Measurements from ENCODE around the gene CAB39. TPM values are rescaled to one million over a fixed set of nuclear protein-coding genes. Genes with fewer than 3 reads are reported as not detected.

CAB39 gene
- total and polyA plus RNA-seq, 11 donors: 28.6 to 99.2 (median 84.2) TPM

GRCh38 chr2:230809677-230810251, 97.1 kb downstream of the CAB39 start:
- peaks cover 0 to 75% (median 45%) of the 10 kb centered on the region in 9 donors for H3K36me3 ChIP-seq
- no peak overlapping the region for H3K4me3 ChIP-seq
- intact Hi-C loops (cut with DNase I): no loop called here
- H3K4me1 ChIP-seq: peaks cover 0 to 11% (median 0%) of the 10 kb centered on the region in 12 donors
- DNase-seq: no peak
- H3K27ac ChIP-seq: no peak overlapping the region
- ATAC-seq: no peak
- no peaks in the 10 kb centered on the region for H3K27me3 ChIP-seq
- WGBS, 4 donors: 85 to 89% (median 87%) methylated on average over 8 of the region's 8 CpGs
- TF ChIP-seq CTCF (IDR thresholded peaks at IDR 0.05) (no peak), POLR2A (IDR thresholded peaks at IDR 0.05) (no peak)
- H3K9me3 ChIP-seq: no peaks in the 10 kb centered on the region

GRCh38 chr2:230811508-230811907, 98.9 kb downstream of the CAB39 start:
- intact Hi-C loops (cut with DNase I): no loop called here
- Histone ChIP-seq H3K4me1 (peaks cover 0 to under 1% (median 0%) of the 10 kb centered on the region in 12 donors), H3K4me3 (no peak overlapping the region), H3K27ac (no peak overlapping the region), H3K9me3 (no peaks in the 10 kb centered on the region), H3K36me3 (peaks cover 0 to 87% (median 58%) of the 10 kb centered on the region in 9 donors), H3K27me3 (no peaks in the 10 kb centered on the region)
- 40 to 50% (median 42%) methylated on average over 3 of the region's 3 CpGs for WGBS, 4 donors
- TF ChIP-seq CTCF (IDR thresholded peaks at IDR 0.05): no peak
- DNase-seq: no peak
- ATAC-seq: no peak

GRCh38 chr2:230812033-230812432, 99.4 kb downstream of the CAB39 start:
- 95 to 97% (median 97%) methylated on average over 6 of the region's 6 CpGs for WGBS, 4 donors
- intact Hi-C loops (cut with DNase I): no loop called here
- ATAC-seq: no peak

GRCh38 chr2:230814616-230815015, 102.0 kb downstream of the CAB39 start:
- WGBS, 4 donors: 79 to 93% (median 84%) methylated on average over 2 of the region's 2 CpGs
- DNase-seq (no peak), ATAC-seq (no peak)
- TF ChIP-seq POLR2A (IDR thresholded peaks at IDR 0.05) (no peak), CTCF (IDR thresholded peaks at IDR 0.05) (peak in 8 of 12 donors; percentile 12 to 42 (median 28))
- intact Hi-C loops (cut with DNase I): no loop called here
- H3K27me3 ChIP-seq: no peaks in the 10 kb centered on the region
- H3K4me1 ChIP-seq: no peaks in the 10 kb centered on the region
- H3K36me3 ChIP-seq: peaks cover 0 to 100% (median 86%) of the 10 kb centered on the region in 9 donors
- no peak overlapping the region for H3K4me3 ChIP-seq
- no peaks in the 10 kb centered on the region for H3K9me3 ChIP-seq
- no peak overlapping the region for H3K27ac ChIP-seq

More at GRCh38 chr2:230812033-230812432, 99.4 kb downstream of the CAB39 start:
- H3K4me1 ChIP-seq: no peaks in the 10 kb centered on the region
- H3K4me3 ChIP-seq: no peak overlapping the region
- DNase-seq: no peak
- no peaks in the 10 kb centered on the region for H3K9me3 ChIP-seq
- peaks cover 0 to 91% (median 63%) of the 10 kb centered on the region in 9 donors for H3K36me3 ChIP-seq
- H3K27me3 ChIP-seq: no peaks in the 10 kb centered on the region
- no peak overlapping the region for H3K27ac ChIP-seq
- TF ChIP-seq CTCF (IDR thresholded peaks at IDR 0.05) (no peak), POLR2A (IDR thresholded peaks at IDR 0.05) (no peak)
